ENCODE measurements around the gene SLC6A18.

DNA sequence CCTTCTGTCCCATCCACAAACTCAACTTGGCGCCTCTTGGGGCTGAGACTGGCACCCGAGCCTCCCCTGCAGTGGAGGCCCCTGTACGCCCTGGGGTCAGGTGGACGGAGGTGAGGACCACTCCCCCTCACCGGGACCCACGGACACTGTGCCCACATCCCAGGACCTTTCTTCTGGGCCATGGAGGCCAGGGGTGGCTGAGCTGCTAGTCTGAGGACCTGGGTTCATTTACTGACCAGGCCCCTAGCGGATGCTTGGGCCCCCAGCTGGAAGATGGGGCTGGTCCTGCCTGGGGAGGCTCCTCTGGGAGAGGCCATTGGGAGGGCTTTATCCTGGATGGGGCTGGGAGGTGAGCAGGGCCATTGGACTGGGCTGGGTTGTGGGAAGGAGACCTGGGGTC, 40.7 kb upstream of the SLC6A18 start:
- TF ChIP-seq RAD21 (IDR thresholded peaks at IDR 0.05; ENCODE audit: insufficient read depth, low read depth, low read length) (no peak), RFX5 (IDR thresholded peaks at IDR 0.05; ENCODE audit: low read depth, low read length) (no peak), CBFB (IDR thresholded peaks at IDR 0.05; ENCODE audit: low read depth) (no peak), TBL1XR1 (IDR thresholded peaks at IDR 0.05; ENCODE audit: low read depth, low read length) (no peak), ZZZ3 (IDR thresholded peaks at IDR 0.05; ENCODE audit: control insufficient read depth, insufficient read length, low read depth) (no peak), POLR2A (IDR thresholded peaks at IDR 0.05; ENCODE audit: low read depth, low read length) (no peak), CHD2 (IDR thresholded peaks at IDR 0.05; ENCODE audit: borderline replicate concordance, low read depth, low read length) (no peak), CHD4 (IDR thresholded peaks at IDR 0.05) (no peak), MTA3 (IDR thresholded peaks at IDR 0.05; ENCODE audit: borderline replicate concordance, low read length) (no peak), EZH2 (IDR thresholded peaks at IDR 0.05; ENCODE audit: borderline replicate concordance, control insufficient read depth, low read depth, low read length) (no peak)
- TF ChIP-seq, protein P1, sequence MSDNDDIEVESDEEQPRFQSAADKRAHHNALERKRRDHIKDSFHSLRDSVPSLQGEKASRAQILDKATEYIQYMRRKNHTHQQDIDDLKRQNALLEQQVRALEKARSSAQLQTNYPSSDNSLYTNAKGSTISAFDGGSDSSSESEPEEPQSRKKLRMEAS (IDR thresholded peaks at IDR 0.05; ENCODE audit: low read depth, low read length) = no peak
- TF ChIP-seq, protein P2, sequence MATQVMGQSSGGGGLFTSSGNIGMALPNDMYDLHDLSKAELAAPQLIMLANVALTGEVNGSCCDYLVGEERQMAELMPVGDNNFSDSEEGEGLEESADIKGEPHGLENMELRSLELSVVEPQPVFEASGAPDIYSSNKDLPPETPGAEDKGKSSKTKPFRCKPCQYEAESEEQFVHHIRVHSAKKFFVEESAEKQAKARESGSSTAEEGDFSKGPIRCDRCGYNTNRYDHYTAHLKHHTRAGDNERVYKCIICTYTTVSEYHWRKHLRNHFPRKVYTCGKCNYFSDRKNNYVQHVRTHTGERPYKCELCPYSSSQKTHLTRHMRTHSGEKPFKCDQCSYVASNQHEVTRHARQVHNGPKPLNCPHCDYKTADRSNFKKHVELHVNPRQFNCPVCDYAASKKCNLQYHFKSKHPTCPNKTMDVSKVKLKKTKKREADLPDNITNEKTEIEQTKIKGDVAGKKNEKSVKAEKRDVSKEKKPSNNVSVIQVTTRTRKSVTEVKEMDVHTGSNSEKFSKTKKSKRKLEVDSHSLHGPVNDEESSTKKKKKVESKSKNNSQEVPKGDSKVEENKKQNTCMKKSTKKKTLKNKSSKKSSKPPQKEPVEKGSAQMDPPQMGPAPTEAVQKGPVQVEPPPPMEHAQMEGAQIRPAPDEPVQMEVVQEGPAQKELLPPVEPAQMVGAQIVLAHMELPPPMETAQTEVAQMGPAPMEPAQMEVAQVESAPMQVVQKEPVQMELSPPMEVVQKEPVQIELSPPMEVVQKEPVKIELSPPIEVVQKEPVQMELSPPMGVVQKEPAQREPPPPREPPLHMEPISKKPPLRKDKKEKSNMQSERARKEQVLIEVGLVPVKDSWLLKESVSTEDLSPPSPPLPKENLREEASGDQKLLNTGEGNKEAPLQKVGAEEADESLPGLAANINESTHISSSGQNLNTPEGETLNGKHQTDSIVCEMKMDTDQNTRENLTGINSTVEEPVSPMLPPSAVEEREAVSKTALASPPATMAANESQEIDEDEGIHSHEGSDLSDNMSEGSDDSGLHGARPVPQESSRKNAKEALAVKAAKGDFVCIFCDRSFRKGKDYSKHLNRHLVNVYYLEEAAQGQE (IDR thresholded peaks at IDR 0.05; ENCODE audit: low read depth, low read length) = no peak
- TF ChIP-seq, protein P3, sequence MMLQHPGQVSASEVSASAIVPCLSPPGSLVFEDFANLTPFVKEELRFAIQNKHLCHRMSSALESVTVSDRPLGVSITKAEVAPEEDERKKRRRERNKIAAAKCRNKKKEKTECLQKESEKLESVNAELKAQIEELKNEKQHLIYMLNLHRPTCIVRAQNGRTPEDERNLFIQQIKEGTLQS (IDR thresholded peaks at IDR 0.05; ENCODE audit: borderline replicate concordance, extremely low read depth, low read depth, low read length) = no peak
- TF ChIP-seq, protein P4, sequence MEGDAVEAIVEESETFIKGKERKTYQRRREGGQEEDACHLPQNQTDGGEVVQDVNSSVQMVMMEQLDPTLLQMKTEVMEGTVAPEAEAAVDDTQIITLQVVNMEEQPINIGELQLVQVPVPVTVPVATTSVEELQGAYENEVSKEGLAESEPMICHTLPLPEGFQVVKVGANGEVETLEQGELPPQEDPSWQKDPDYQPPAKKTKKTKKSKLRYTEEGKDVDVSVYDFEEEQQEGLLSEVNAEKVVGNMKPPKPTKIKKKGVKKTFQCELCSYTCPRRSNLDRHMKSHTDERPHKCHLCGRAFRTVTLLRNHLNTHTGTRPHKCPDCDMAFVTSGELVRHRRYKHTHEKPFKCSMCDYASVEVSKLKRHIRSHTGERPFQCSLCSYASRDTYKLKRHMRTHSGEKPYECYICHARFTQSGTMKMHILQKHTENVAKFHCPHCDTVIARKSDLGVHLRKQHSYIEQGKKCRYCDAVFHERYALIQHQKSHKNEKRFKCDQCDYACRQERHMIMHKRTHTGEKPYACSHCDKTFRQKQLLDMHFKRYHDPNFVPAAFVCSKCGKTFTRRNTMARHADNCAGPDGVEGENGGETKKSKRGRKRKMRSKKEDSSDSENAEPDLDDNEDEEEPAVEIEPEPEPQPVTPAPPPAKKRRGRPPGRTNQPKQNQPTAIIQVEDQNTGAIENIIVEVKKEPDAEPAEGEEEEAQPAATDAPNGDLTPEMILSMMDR (IDR thresholded peaks at IDR 0.05 in 2 of 3, conservative IDR thresholded peaks at IDR 0.05 in 1 of 3; ENCODE audit: control insufficient read depth in 2 of 3, extremely low read depth in 1 of 3, insufficient read depth in 1 of 3, low read depth in 3 of 3, low read length in 3 of 3) = no peak
